Coronary artery (tissue), 2 donors: ENCODE measurements around the gene MIB2.

Source experiments
- DNase-seq: peaks from one replicate; pipeline ENCODE4 v3.0.0-alpha.2; 2017; ENCODE audit warnings: low spot score
- H3K27ac ChIP-seq, 2 donors: fragments of 200-600 bp; sonication (generic); one replicate each; pipeline ENCODE4 v1.5.1; 2016 to 2019
- H3K4me3 ChIP-seq: fragments of 200-600 bp; sonication (generic); 2 replicates; pipeline ENCODE4 v1.5.1; 2016; ENCODE audit warnings: mild to moderate bottlenecking, moderate library complexity
- TF ChIP-seq, protein P1 (sequence below): fragments of 200-600 bp; sonication (generic); IDR thresholded peaks from one replicate; pipeline ENCODE4 v1.5.1; 2019; ENCODE audit warnings: antibody characterized with exemption

The MIB2 gene

DNA sequence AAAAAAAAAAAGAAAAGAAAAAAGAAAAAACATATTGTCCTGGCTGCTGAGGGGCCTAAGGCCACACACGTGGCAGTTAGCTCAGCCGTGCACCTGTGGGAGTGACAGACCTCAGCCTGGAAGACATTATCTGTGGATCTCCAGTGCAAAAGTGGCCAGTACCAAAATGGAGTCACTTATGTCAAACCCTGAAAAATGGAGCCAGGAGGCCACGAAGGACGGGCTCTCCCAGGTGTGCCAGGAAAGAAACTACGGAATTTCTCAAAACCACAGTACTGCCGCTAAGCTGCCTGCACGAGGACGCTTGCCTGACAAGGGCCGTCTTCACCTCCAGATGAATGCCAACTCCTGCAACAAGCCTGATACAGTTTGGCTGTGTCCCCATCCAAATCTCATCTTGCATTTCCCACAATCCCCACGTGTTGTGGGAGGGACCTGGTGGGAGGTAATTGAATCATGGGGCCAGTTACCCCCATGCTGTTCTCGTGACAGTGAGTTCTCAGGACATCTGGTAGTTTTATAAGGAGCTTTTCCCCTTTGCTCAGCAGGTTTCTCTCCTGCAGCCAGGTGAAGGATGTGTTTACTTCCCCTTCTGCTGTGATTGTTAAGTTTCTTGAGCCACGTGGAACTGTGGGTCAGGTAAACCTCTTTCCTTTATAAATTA lies 5.3 kb upstream of the MIB2 start:
- Histone ChIP-seq H3K4me3 (no peak overlapping the region), H3K27ac (no peak overlapping the region)
- DNase-seq: no peak
- TF ChIP-seq, protein P1, sequence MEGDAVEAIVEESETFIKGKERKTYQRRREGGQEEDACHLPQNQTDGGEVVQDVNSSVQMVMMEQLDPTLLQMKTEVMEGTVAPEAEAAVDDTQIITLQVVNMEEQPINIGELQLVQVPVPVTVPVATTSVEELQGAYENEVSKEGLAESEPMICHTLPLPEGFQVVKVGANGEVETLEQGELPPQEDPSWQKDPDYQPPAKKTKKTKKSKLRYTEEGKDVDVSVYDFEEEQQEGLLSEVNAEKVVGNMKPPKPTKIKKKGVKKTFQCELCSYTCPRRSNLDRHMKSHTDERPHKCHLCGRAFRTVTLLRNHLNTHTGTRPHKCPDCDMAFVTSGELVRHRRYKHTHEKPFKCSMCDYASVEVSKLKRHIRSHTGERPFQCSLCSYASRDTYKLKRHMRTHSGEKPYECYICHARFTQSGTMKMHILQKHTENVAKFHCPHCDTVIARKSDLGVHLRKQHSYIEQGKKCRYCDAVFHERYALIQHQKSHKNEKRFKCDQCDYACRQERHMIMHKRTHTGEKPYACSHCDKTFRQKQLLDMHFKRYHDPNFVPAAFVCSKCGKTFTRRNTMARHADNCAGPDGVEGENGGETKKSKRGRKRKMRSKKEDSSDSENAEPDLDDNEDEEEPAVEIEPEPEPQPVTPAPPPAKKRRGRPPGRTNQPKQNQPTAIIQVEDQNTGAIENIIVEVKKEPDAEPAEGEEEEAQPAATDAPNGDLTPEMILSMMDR: no peak

DNA sequence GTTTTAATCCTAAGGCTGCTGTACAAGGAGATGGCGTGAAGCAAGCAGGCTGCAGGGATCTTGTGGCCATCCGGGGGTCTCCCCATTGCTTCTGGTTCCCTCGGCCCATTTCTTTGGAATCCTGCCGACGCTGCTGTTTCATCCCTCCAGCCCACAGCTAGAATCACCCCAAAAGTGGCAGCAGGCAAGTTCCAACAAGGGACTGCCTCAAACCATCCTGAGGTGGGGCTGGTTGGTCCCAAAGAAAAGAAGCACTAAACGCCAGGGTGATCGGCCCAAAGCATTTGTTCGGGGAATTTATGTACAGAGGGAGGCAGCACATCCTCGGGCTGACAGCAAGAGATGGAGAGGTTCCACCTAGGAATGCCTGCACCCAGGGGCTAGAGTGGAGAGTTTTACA lies 4.5 kb upstream of the MIB2 start:
- Histone ChIP-seq H3K27ac (peak overlapping the region in 1 of 2 donors; percentile 35), H3K4me3 (no peak overlapping the region)
- DNase-seq: no peak
- TF ChIP-seq, protein P1: no peak

DNA sequence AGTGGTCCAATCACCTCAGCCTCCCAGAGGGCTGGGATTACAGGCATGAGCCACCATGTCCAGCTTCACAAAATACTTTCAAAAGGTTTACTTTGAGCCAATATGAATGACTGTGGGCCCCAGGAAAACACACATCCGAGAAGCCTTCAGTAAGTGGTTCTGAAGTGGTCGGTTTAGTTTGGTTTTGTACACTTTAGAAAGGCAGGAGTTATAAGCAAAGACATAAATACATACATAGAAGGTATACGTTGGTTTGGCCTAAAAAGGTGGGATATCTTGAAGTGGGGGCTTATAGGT lies 3.2 kb upstream of the MIB2 start:
- Histone ChIP-seq H3K4me3 (no peak overlapping the region), H3K27ac (peak overlapping the region in 1 of 2 donors; percentile 31)
- TF ChIP-seq, protein P1: no peak
- no peak for DNase-seq

DNA sequence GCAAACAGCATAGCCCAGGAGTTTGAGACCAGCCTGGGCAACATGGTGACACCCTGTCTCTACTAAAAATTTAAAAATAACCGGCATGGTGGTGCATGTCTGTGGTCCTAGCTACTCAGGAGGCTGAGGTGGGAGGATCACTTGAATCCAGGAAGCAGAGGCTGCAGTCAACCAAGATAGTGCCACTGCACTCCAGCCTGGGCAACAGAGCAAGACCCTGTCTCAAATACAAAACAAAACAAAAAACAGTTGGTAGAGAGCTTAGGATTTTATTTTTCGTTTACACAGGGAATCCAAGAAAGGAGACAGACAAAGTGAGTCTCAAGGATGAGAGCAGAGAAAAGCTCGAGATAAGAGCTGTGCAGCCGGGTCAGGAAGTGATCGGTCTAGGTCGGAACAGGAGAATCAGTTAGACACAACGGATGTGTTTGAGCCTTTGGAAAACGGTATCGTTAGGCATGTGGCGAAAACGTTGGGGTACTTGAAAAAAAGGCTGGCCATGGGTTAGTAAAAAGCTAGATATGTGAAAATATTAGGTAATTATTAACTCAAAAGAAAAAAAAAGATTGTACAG lies 1.7 kb upstream of the MIB2 start:
- no peak overlapping the region for H3K27ac ChIP-seq
- DNase-seq: no peak
- TF ChIP-seq, protein P1: no peak
- H3K4me3 ChIP-seq: no peak overlapping the region

DNA sequence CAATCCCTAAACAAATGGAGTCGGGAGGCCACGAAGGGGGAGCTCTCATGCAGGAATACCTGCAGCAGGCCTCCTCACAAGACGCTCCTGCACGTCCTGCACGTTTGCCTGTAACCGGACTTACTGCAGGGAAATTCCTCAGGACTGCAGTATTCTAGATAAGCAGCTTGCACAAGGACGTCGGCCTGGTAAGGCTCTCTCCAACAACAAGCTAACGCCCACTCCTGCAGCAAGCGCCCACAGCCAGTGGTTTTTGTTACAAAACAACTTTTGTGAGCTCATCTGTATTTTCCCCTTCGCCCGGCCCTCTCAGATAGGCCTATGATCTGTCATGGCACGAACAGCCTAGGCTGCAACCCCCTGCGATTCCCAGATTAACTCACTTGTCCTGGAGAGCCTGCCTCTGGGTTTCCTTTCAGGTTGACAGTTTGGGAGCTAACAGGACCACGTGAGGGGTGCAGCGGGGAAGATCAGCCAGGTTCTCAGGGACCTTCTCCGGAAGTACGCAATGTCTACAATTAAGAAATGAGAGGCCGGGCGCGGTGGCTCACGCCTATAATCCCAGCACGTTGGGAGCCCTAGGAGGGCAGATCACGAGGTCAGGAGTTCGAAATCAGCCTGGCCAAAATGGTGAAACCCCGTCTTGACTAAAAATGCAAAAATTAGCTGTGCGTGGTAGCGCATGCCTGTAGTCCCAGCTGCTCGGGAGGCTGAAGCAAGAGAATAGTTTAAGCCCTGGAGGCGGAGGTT lies 921 bp upstream of the MIB2 start:
- no peak for DNase-seq
- Histone ChIP-seq H3K4me3 (peak overlapping the region; percentile 97), H3K27ac (peak overlapping the region in 1 of 2 donors; percentile 95)
- TF ChIP-seq, protein P1: no peak

DNA sequence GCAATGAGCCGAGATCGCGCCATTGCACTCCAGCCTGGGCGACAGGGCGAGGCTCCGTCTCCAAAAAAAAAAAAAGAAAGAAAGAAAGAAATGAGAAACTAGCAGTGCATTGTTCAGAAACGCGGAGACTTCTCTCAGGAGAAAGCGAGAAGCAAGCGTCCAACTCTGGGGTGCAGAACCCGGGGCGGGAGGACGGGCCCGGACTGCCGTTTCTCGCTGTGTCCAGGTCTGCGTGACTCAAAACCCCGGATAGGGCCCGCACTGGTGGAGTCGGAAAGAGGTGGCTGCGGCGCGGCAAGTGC lies 395 bp upstream of the MIB2 start:
- peak overlapping the region; percentile 97 for H3K4me3 ChIP-seq
- peak overlapping the region; percentile 95 to 100 for H3K27ac ChIP-seq
- TF ChIP-seq, protein P1: no peak
- no peak for DNase-seq
